Chondrocyte (in vitro differentiated cells): ENCODE results near the gene RNF213. TPM values are rescaled to one million over a fixed set of nuclear protein-coding genes. Genes with fewer than 3 reads are reported as not detected.

Source experiments
- DNase-seq: peaks from one replicate; pipeline ENCODE4 v3.0.0; 2021; ENCODE audit warnings: mixed read lengths, low spot score
- H3K27ac Mint-ChIP-seq: one replicate; pipeline ENCODE4 v1.8.0; 2021; ENCODE audit warnings: mild to moderate bottlenecking, moderate library complexity, mixed read lengths; ENCODE audit not compliant: unreplicated experiment
- H3K27me3 Mint-ChIP-seq: 2 replicates; pipeline ENCODE4 v1.8.0; 2021; ENCODE audit warnings: low read depth, mixed read lengths
- H3K36me3 Mint-ChIP-seq: 2 replicates; pipeline ENCODE4 v1.8.0; 2021; ENCODE audit warnings: low read depth, mixed read lengths
- H3K4me1 Mint-ChIP-seq: 2 replicates; pipeline ENCODE4 v1.8.0; 2021; ENCODE audit warnings: low read depth, mild to moderate bottlenecking, mixed read lengths
- H3K4me3 Mint-ChIP-seq: one replicate; pipeline ENCODE4 v1.8.0; 2021; ENCODE audit warnings: mild to moderate bottlenecking, moderate library complexity, mixed read lengths; ENCODE audit not compliant: unreplicated experiment
- H3K9me3 Mint-ChIP-seq: 2 replicates; pipeline ENCODE4 v1.8.0; 2021; ENCODE audit warnings: low read depth, mixed read lengths
- CTCF ChIP-seq: fragments of 200-600 bp; sonication (generic); IDR thresholded peaks from 2 replicates; pipeline ENCODE4 v1.5.0; 2021; ENCODE audit warnings: antibody characterized with exemption, mild to moderate bottlenecking, moderate library complexity
- total RNA-seq: library from RNA; stranded (reverse); gene quantifications from 3 replicates; pipeline ENCODE4 v1.2.1, GENCODE V29; 2021

RNF213 gene
- total RNA-seq, 1 donor from 2014 or later, result 73.2 TPM

- H3K27me3 Mint-ChIP-seq, result no peaks in the 10 kb centered on the region
- H3K27ac Mint-ChIP-seq, result peak overlapping the region; percentile 57
- H3K4me1 Mint-ChIP-seq, result no peaks in the 10 kb centered on the region
- no peaks in the 10 kb centered on the region for H3K9me3 Mint-ChIP-seq
- no peak for TF ChIP-seq CTCF
- H3K4me3 Mint-ChIP-seq, result no peak overlapping the region
- peaks cover 73% of the 10 kb centered on the region for H3K36me3 Mint-ChIP-seq
- DNase-seq, result no peak
Measured at GRCh38 chr17:80382446-80382845, 121.8 kb downstream of the RNF213 start.

GRCh38 chr17:80382956-80383355 lies 122.3 kb downstream of the RNF213 start:
- DNase-seq, result no peak
- H3K27ac Mint-ChIP-seq, result no peak overlapping the region
- peaks cover 70% of the 10 kb centered on the region for H3K36me3 Mint-ChIP-seq
- H3K9me3 Mint-ChIP-seq, result no peaks in the 10 kb centered on the region
- no peaks in the 10 kb centered on the region for H3K4me1 Mint-ChIP-seq
- no peaks in the 10 kb centered on the region for H3K27me3 Mint-ChIP-seq
- no peak for TF ChIP-seq CTCF
- no peak overlapping the region for H3K4me3 Mint-ChIP-seq

- H3K27ac Mint-ChIP-seq, result no peak overlapping the region
- TF ChIP-seq CTCF, result no peak
- DNase-seq, result no peak
- no peak overlapping the region for H3K4me3 Mint-ChIP-seq
- no peaks in the 10 kb centered on the region for H3K9me3 Mint-ChIP-seq
- H3K36me3 Mint-ChIP-seq, result peaks cover 60% of the 10 kb centered on the region
- peaks cover 13% of the 10 kb centered on the region for H3K4me1 Mint-ChIP-seq
- H3K27me3 Mint-ChIP-seq, result no peaks in the 10 kb centered on the region
Measured at GRCh38 chr17:80384078-80384960, 123.7 kb downstream of the RNF213 start.

DNA sequence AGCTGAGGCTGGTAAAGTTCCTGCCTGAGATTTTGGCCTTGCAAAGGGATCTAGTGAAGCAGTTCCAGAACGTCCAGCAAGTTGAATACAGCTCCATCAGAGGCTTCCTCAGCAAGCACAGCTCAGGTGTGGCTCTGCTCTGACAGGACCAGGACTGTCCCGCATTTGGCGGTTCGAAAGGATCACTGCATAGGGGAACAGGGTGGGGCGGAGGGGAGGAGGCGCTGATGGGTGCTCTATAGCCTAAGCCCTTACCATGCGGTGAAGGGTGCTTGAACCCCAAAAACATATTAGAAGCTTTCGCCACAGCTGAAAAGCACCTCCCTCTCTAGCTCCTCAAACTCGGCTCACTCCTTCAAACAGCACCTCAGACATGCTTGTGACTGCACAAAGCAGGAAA lies 124.4 kb downstream of the RNF213 start:
- Mint-ChIP-seq H3K9me3 (no peaks in the 10 kb centered on the region), H3K27me3 (no peaks in the 10 kb centered on the region), H3K36me3 (peaks cover 58% of the 10 kb centered on the region), H3K4me1 (peaks cover 20% of the 10 kb centered on the region), H3K27ac (no peak overlapping the region), H3K4me3 (no peak overlapping the region)
- no peak for TF ChIP-seq CTCF
- no peak for DNase-seq

DNA sequence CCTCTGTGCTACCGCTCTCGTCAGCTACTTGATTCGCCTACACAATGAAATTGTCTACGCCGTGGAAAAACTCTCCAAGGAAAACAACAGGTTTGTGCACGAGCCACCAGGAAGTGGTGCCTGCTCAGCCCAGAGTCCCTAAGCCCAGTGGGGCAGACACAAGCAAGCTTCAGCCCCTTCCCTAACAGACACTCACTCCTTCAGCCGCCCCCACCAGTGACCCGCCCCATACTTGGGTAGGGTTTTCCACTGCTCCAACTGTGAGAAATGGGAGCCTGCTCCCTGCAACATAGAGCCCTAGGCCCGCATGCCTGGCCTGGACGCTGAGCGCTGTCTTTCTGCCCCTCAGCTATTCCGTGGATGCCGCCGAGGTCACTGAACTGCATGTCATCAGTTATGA lies 125.7 kb downstream of the RNF213 start:
- Mint-ChIP-seq H3K36me3 (peaks cover 47% of the 10 kb centered on the region), H3K9me3 (no peaks in the 10 kb centered on the region), H3K27ac (no peak overlapping the region), H3K4me1 (peaks cover 27% of the 10 kb centered on the region), H3K4me3 (no peak overlapping the region), H3K27me3 (no peaks in the 10 kb centered on the region)
- no peak for TF ChIP-seq CTCF
- DNase-seq, result no peak
